ENCODE data around the gene TACR3. TPM values are rescaled to one million over a fixed set of nuclear protein-coding genes. Genes with fewer than 3 reads are reported as not detected.

The TACR3 gene
- total RNA-seq: 0.27 and 0.32 TPM in 2 replicates
- not detected in 2 replicates for polyA plus RNA-seq

GRCh38 chr4:103719830-103720207 is at the start of gene TACR3:
TACR3 (minus strand) TSS chr4:103719985; CDS start chr4:103719675, 310 bp downstream.
- Histone ChIP-seq H3K79me2 (no peaks in the 10 kb centered on the region), H3K4me3 (peak within 1 kb of the TSS; percentile 34), H3K9me3 (ENCODE audit: low read depth) (no peaks in the 10 kb centered on the region), H2AFZ (peak within 1 kb of the TSS; percentile 41), H3K4me1 (ENCODE audit: insufficient read depth) (peaks cover 4% of the 10 kb centered on the region), H3K4me2 (peak within 1 kb of the TSS; percentile 94), H3K27me3 (peaks cover 26% of the 10 kb centered on the region), H3K9me2 (replicated peaks; ENCODE audit: insufficient read depth) (no peaks in the 10 kb centered on the region), H3K27ac (no peak within 1 kb of the TSS), H4K20me1 (ENCODE audit: insufficient read depth, poor library complexity, severe bottlenecking) (no peaks in the 10 kb centered on the region), H3K36me3 (replicated peaks; ENCODE audit: insufficient read depth, low read depth) (no peaks in the 10 kb centered on the region)
- peak; percentile 18 for DNase-seq (ENCODE audit: low spot score)
- 5% methylated on average over 20 of the region's 20 CpGs for WGBS (ENCODE audit: low lambda C conversion rate, missing lambda C conversion rate)
- TF ChIP-seq EZH2 (IDR thresholded peaks at IDR 0.05; ENCODE audit: borderline replicate concordance) (no peak), EZH2phosphoT487 (IDR thresholded peaks at IDR 0.05; ENCODE audit: low read depth, severe bottlenecking, unreplicated experiment) (no peak)
- TF ChIP-seq, protein P1, sequence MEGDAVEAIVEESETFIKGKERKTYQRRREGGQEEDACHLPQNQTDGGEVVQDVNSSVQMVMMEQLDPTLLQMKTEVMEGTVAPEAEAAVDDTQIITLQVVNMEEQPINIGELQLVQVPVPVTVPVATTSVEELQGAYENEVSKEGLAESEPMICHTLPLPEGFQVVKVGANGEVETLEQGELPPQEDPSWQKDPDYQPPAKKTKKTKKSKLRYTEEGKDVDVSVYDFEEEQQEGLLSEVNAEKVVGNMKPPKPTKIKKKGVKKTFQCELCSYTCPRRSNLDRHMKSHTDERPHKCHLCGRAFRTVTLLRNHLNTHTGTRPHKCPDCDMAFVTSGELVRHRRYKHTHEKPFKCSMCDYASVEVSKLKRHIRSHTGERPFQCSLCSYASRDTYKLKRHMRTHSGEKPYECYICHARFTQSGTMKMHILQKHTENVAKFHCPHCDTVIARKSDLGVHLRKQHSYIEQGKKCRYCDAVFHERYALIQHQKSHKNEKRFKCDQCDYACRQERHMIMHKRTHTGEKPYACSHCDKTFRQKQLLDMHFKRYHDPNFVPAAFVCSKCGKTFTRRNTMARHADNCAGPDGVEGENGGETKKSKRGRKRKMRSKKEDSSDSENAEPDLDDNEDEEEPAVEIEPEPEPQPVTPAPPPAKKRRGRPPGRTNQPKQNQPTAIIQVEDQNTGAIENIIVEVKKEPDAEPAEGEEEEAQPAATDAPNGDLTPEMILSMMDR (IDR thresholded peaks at IDR 0.05; ENCODE audit: poor library complexity): no peak

- 95% methylated on average over 2 of the region's 2 CpGs for WGBS (ENCODE audit: low lambda C conversion rate, missing lambda C conversion rate)
- Histone ChIP-seq H3K9me3 (ENCODE audit: low read depth) (no peaks in the 10 kb centered on the region), H2AFZ (no peak overlapping the region), H3K9me2 (replicated peaks; ENCODE audit: insufficient read depth) (no peaks in the 10 kb centered on the region), H3K27ac (no peak overlapping the region), H3K27me3 (no peaks in the 10 kb centered on the region), H3K36me3 (replicated peaks; ENCODE audit: insufficient read depth, low read depth) (no peaks in the 10 kb centered on the region), H3K4me2 (no peak overlapping the region), H3K4me1 (ENCODE audit: insufficient read depth) (no peaks in the 10 kb centered on the region), H4K20me1 (ENCODE audit: insufficient read depth, poor library complexity, severe bottlenecking) (no peaks in the 10 kb centered on the region), H3K79me2 (no peaks in the 10 kb centered on the region), H3K4me3 (no peak overlapping the region)
- no peak for DNase-seq (ENCODE audit: low spot score)
- TF ChIP-seq, protein P1 (IDR thresholded peaks at IDR 0.05; ENCODE audit: poor library complexity): no peak
- TF ChIP-seq EZH2 (IDR thresholded peaks at IDR 0.05; ENCODE audit: borderline replicate concordance) (no peak), EZH2phosphoT487 (IDR thresholded peaks at IDR 0.05; ENCODE audit: low read depth, severe bottlenecking, unreplicated experiment) (no peak)
These were observed 37.8 kb upstream of the TACR3 start for GRCh38 chr4:103757631-103758030.

DNA sequence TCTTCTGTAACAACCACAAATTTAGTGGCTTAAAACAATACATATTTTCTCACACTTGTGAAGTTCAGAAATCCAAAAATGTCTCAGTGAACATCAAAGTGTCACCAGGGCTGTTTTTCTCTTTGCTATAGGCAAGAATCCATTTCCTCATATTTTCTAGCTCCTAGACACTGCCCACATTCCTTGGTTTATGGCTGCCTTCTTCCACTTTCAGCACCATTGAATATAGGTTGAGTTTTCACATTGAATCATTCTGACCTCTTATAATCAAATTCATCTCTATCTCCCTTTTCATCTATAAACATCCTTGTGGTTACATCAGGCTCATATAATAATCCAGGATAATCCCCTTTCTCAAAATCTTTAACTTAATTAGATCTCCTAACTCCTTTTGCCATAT is 37.0 kb upstream of the TACR3 start:
- no peaks in the 10 kb centered on the region for H3K4me1 ChIP-seq (ENCODE audit: insufficient read depth)
- H3K36me3 ChIP-seq (replicated peaks; ENCODE audit: insufficient read depth, low read depth): no peaks in the 10 kb centered on the region
- no peaks in the 10 kb centered on the region for H3K79me2 ChIP-seq
- H3K4me2 ChIP-seq: no peak overlapping the region
- no peak overlapping the region for H2AFZ ChIP-seq
- no peaks in the 10 kb centered on the region for H4K20me1 ChIP-seq (ENCODE audit: insufficient read depth, poor library complexity, severe bottlenecking)
- H3K4me3 ChIP-seq: no peak overlapping the region
- H3K9me2 ChIP-seq (replicated peaks; ENCODE audit: insufficient read depth): no peaks in the 10 kb centered on the region
- H3K9me3 ChIP-seq (ENCODE audit: low read depth): no peaks in the 10 kb centered on the region
- TF ChIP-seq EZH2 (IDR thresholded peaks at IDR 0.05; ENCODE audit: borderline replicate concordance): no peak
- TF ChIP-seq, protein P1 (IDR thresholded peaks at IDR 0.05; ENCODE audit: poor library complexity): no peak
- no peak for TF ChIP-seq EZH2phosphoT487 (IDR thresholded peaks at IDR 0.05; ENCODE audit: low read depth, severe bottlenecking, unreplicated experiment)
- no peak overlapping the region for H3K27ac ChIP-seq
- no peak for DNase-seq (ENCODE audit: low spot score)
- no peaks in the 10 kb centered on the region for H3K27me3 ChIP-seq

- no peaks in the 10 kb centered on the region for H3K36me3 ChIP-seq (replicated peaks; ENCODE audit: insufficient read depth, low read depth)
- no peaks in the 10 kb centered on the region for H3K27me3 ChIP-seq
- no peaks in the 10 kb centered on the region for H3K9me3 ChIP-seq (ENCODE audit: low read depth)
- DNase-seq (ENCODE audit: low spot score): peak; percentile 5
- no peak overlapping the region for H3K27ac ChIP-seq
- WGBS (ENCODE audit: low lambda C conversion rate, missing lambda C conversion rate): 87% methylated on average over 3 of the region's 3 CpGs
- no peak for TF ChIP-seq EZH2 (IDR thresholded peaks at IDR 0.05; ENCODE audit: borderline replicate concordance)
- TF ChIP-seq, protein P1 (IDR thresholded peaks at IDR 0.05; ENCODE audit: poor library complexity): no peak
- no peak for TF ChIP-seq EZH2phosphoT487 (IDR thresholded peaks at IDR 0.05; ENCODE audit: low read depth, severe bottlenecking, unreplicated experiment)
- no peak overlapping the region for H3K4me3 ChIP-seq
- H4K20me1 ChIP-seq (ENCODE audit: insufficient read depth, poor library complexity, severe bottlenecking): no peaks in the 10 kb centered on the region
- no peak overlapping the region for H3K4me2 ChIP-seq
- H3K79me2 ChIP-seq: no peaks in the 10 kb centered on the region
- H3K4me1 ChIP-seq (ENCODE audit: insufficient read depth): no peaks in the 10 kb centered on the region
- no peak overlapping the region for H2AFZ ChIP-seq
- no peaks in the 10 kb centered on the region for H3K9me2 ChIP-seq (replicated peaks; ENCODE audit: insufficient read depth)
These were observed 35.1 kb upstream of the TACR3 start for GRCh38 chr4:103754844-103755243.

Measured in hepatocyte (in vitro differentiated cells).